Neural progenitor cell (in vitro differentiated cells): ENCODE data around the gene P3H4. TPM values are rescaled to one million over a fixed set of nuclear protein-coding genes. Genes with fewer than 3 reads are reported as not detected.

Source experiments
- DNase-seq: peaks from one replicate; pipeline ENCODE4 v3.0.0-alpha.2; 2016; ENCODE audit warnings: low spot score
- H2AFZ ChIP-seq: fragments of 200-600 bp; sonication (generic); replicated peaks from 2 replicates; pipeline ENCODE4 v1.6.1; 2016; ENCODE audit warnings: antibody characterized with exemption
- H3F3A ChIP-seq: fragments of 200-600 bp; sonication (generic); 2 replicates; pipeline ENCODE4 v1.6.1; 2016; ENCODE audit warnings: antibody characterized with exemption, low read depth
- H3K27ac ChIP-seq: fragments of 200-600 bp; sonication (generic); 2 replicates; pipeline ENCODE4 v1.5.1; 2016; ENCODE audit warnings: mild to moderate bottlenecking
- H3K27me3 ChIP-seq: fragments of 200-600 bp; sonication (generic); 2 replicates; pipeline ENCODE4 v1.6.1; 2016; ENCODE audit warnings: mild to moderate bottlenecking, moderate library complexity
- H3K36me3 ChIP-seq: fragments of 200-600 bp; sonication (generic); 2 replicates; pipeline ENCODE4 v1.5.1; 2016
- H3K4me1 ChIP-seq: fragments of 200-600 bp; sonication (generic); 2 replicates; pipeline ENCODE4 v1.6.1; 2016; ENCODE audit warnings: mixed run types
- H3K4me2 ChIP-seq: fragments of 200-600 bp; sonication (generic); 2 replicates; pipeline ENCODE4 v1.6.1; 2016
- H3K4me3 ChIP-seq: fragments of 200-600 bp; sonication (generic); 2 replicates; pipeline ENCODE4 v1.5.1; 2016
- H3K79me2 ChIP-seq: fragments of 200-600 bp; sonication (generic); 2 replicates; pipeline ENCODE4 v1.6.1; 2016; ENCODE audit warnings: low read depth
- H3K9ac ChIP-seq: fragments of 200-600 bp; sonication (generic); 2 replicates; pipeline ENCODE4 v1.6.1; 2016
- H3K9me3 ChIP-seq: fragments of 200-600 bp; sonication (generic); 2 replicates; pipeline ENCODE4 v1.5.1; 2016; ENCODE audit warnings: low read depth
- H4K20me1 ChIP-seq: fragments of 200-600 bp; sonication (generic); 2 replicates; pipeline ENCODE4 v1.6.1; 2016; ENCODE audit warnings: low read depth
- H3K27ac Mint-ChIP-seq: 3 replicates; pipeline ENCODE4 v1.8.0; 2021; ENCODE audit warnings: mixed read lengths
- H3K27me3 Mint-ChIP-seq: 2 replicates; pipeline ENCODE4 v1.8.0; 2022; ENCODE audit warnings: low read depth, mild to moderate bottlenecking, inconsistent platforms, moderate library complexity, mixed read lengths; ENCODE audit not compliant: insufficient read depth
- H3K36me3 Mint-ChIP-seq: 3 replicates; pipeline ENCODE4 v1.8.0; 2021; ENCODE audit warnings: mixed read lengths
- H3K4me1 Mint-ChIP-seq: 3 replicates; pipeline ENCODE4 v1.8.0; 2021; ENCODE audit warnings: mixed read lengths
- H3K4me3 Mint-ChIP-seq: 3 replicates; pipeline ENCODE4 v1.8.0; 2021; ENCODE audit warnings: mild to moderate bottlenecking, moderate library complexity, mixed read lengths
- H3K9me3 Mint-ChIP-seq: 3 replicates; pipeline ENCODE4 v1.8.0; 2020; ENCODE audit warnings: mixed read lengths
- CTCF ChIP-seq: fragments of 200-600 bp; sonication (generic); IDR thresholded peaks from 2 replicates; pipeline ENCODE4 v1.5.1; 2017; ENCODE audit warnings: antibody characterized with exemption, mild to moderate bottlenecking
- EZH2 ChIP-seq: fragments of 200-600 bp; sonication (generic); IDR thresholded peaks from 2 replicates; pipeline ENCODE4 v1.6.1; 2017; ENCODE audit warnings: antibody characterized with exemption, mild to moderate bottlenecking, moderate library complexity
- EZH2phosphoT487 ChIP-seq: fragments of 200-600 bp; sonication (generic); IDR thresholded peaks from 2 replicates; pipeline ENCODE4 v1.6.1; 2017; ENCODE audit warnings: antibody characterized with exemption
- total RNA-seq: library from RNA; depleted of rRNA; stranded (reverse); fragments of >200 nt; gene quantifications from 2 replicates; pipeline ENCODE4 v1.2.3, GENCODE V29; 2015; ENCODE audit warnings: low replicate concordance

The P3H4 gene
- total RNA-seq, 1 donor from 2014 or later = 18.7 TPM

GRCh38 chr17:41769346-41769862, 42.3 kb downstream of the P3H4 start:
- Histone ChIP-seq H3K4me1 (peaks cover 15% of the 10 kb centered on the region), H3K4me2 (no peak overlapping the region), H4K20me1 (peaks cover 34% of the 10 kb centered on the region), H3K79me2 (peaks cover 26% of the 10 kb centered on the region), H3K9me3 (no peaks in the 10 kb centered on the region), H3K36me3 (peaks cover 7% of the 10 kb centered on the region), H3F3A (peaks cover 2% of the 10 kb centered on the region), H2AFZ (no peak overlapping the region), H3K27me3 (no peaks in the 10 kb centered on the region), H3K4me3 (no peak overlapping the region), H3K9ac (no peak overlapping the region), H3K27ac (no peak overlapping the region)
- Mint-ChIP-seq H3K27ac (no peak overlapping the region), H3K36me3 (peaks cover 18% of the 10 kb centered on the region), H3K9me3 (no peaks in the 10 kb centered on the region), H3K27me3 (peaks cover 4% of the 10 kb centered on the region), H3K4me1 (peaks cover 18% of the 10 kb centered on the region), H3K4me3 (no peak overlapping the region)
- TF ChIP-seq CTCF = no peak
- DNase-seq = no peak

DNA sequence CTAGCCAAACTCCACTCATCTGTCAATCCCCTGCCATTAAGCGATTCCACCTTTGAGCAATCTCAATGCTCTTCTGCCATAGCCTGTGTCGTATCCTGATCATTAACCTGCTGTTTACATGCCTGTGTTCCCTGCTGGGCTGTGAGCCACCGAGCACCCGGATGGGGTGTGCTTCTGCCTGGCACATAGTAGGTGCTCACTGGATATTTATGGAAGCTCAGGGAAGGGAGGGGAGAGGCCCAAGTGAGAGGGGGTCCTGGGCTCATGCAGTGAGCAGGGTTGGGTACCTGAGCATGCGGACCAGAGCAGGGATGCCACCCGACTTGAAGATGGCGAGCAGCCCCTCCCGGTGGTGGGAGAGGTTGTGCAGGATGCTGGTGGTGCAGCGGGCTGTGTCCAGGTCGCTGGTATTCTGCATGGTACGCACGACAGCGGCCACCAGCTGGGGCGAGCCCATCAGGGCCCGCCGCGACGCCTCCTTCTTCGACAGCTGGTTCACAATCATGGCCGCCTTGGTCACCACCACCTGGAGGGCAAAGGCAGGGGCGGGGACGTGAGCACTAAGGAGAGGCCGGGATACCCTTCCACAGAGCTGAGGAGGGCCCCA, 43.0 kb downstream of the P3H4 start:
- Histone ChIP-seq H2AFZ (no peak overlapping the region), H3K4me3 (no peak overlapping the region), H3K27me3 (no peaks in the 10 kb centered on the region), H3K4me1 (peaks cover 8% of the 10 kb centered on the region), H3K4me2 (no peak overlapping the region), H3F3A (no peaks in the 10 kb centered on the region), H3K36me3 (peaks cover 7% of the 10 kb centered on the region), H3K27ac (no peak overlapping the region), H3K9me3 (no peaks in the 10 kb centered on the region), H3K9ac (no peak overlapping the region), H4K20me1 (peaks cover 28% of the 10 kb centered on the region), H3K79me2 (peaks cover 19% of the 10 kb centered on the region)
- no peak overlapping the region for H3K27ac Mint-ChIP-seq
- no peaks in the 10 kb centered on the region for H3K9me3 Mint-ChIP-seq
- no peak overlapping the region for H3K4me3 Mint-ChIP-seq
- peaks cover 22% of the 10 kb centered on the region for H3K36me3 Mint-ChIP-seq
- DNase-seq = no peak
- peaks cover 4% of the 10 kb centered on the region for H3K27me3 Mint-ChIP-seq
- peaks cover 13% of the 10 kb centered on the region for H3K4me1 Mint-ChIP-seq
- TF ChIP-seq CTCF = no peak
- no peak for TF ChIP-seq EZH2phosphoT487
- no peak for TF ChIP-seq EZH2

DNA sequence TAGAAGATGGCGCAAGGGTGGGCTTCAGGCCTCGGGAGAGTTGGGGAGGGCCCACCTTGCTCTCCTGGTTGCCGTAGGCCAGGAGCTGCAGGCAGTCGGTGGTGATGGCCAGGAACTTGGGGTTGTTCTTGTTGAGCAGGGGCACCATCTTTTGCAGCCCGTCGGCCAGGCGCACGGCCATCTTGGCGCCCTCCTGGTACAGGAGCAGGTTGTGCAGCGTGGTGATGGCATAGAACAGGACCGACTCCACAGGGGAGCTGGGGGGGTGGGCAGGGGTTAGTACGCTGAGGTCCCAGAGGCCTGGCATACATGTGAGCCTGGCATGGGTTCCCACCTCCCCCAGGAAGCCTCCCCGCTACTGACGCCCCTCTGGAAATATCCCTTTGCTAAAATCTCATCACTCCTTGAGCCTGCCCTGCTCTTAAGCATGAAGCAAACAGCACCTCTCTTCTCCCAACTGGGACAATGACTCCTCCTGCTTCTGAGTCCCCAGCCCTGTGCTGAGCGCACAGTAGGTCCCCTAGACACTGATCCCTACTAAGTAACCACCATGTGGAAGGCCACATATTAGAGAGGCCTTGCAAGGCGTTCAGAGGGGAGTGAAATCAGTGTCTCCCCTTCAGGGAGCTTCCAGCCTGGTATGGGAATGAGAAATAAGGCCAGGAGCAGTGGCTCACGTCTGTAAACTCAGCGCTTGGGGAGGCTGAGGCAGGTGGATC, 44.3 kb downstream of the P3H4 start:
- DNase-seq = no peak

More for the DNA sequence above, 44.3 kb downstream of the P3H4 start:
- Histone ChIP-seq H3K79me2 (peaks cover 6% of the 10 kb centered on the region), H3K27me3 (no peaks in the 10 kb centered on the region), H3K4me1 (no peaks in the 10 kb centered on the region), H3K9ac (no peak overlapping the region), H2AFZ (no peak overlapping the region), H4K20me1 (peaks cover 15% of the 10 kb centered on the region), H3K9me3 (no peaks in the 10 kb centered on the region), H3F3A (no peaks in the 10 kb centered on the region), H3K36me3 (peaks cover 7% of the 10 kb centered on the region), H3K4me3 (no peak overlapping the region), H3K4me2 (no peak overlapping the region), H3K27ac (no peak overlapping the region)
- H3K9me3 Mint-ChIP-seq = no peaks in the 10 kb centered on the region
- peaks cover 6% of the 10 kb centered on the region for H3K27me3 Mint-ChIP-seq
- no peak overlapping the region for H3K4me3 Mint-ChIP-seq
- H3K4me1 Mint-ChIP-seq = peaks cover 1% of the 10 kb centered on the region
- peaks cover 32% of the 10 kb centered on the region for H3K36me3 Mint-ChIP-seq
- no peak overlapping the region for H3K27ac Mint-ChIP-seq
- TF ChIP-seq EZH2 (no peak), CTCF (no peak), EZH2phosphoT487 (no peak)
